HG03097 (cell line): ENCODE data around the gene RFTN1.

Experiments used
- ATAC-seq: cut with Tn5 transposase; IDR thresholded peaks from one replicate; pipeline ENCODE4 v1.9.1; 2021; ENCODE audit not compliant: unreplicated experiment, low FRiP score

Gene RFTN1

GRCh38 chr3:16468336-16469098, 45.0 kb downstream of the RFTN1 start:
- no peak for ATAC-seq

GRCh38 chr3:16468002-16468335, 45.5 kb downstream of the RFTN1 start:
- ATAC-seq = no peak

- ATAC-seq = peak; percentile 84
These were observed 46.1 kb downstream of the RFTN1 start for GRCh38 chr3:16467393-16467792.

- ATAC-seq = no peak
These were observed 46.7 kb downstream of the RFTN1 start for GRCh38 chr3:16466822-16467221.

DNA sequence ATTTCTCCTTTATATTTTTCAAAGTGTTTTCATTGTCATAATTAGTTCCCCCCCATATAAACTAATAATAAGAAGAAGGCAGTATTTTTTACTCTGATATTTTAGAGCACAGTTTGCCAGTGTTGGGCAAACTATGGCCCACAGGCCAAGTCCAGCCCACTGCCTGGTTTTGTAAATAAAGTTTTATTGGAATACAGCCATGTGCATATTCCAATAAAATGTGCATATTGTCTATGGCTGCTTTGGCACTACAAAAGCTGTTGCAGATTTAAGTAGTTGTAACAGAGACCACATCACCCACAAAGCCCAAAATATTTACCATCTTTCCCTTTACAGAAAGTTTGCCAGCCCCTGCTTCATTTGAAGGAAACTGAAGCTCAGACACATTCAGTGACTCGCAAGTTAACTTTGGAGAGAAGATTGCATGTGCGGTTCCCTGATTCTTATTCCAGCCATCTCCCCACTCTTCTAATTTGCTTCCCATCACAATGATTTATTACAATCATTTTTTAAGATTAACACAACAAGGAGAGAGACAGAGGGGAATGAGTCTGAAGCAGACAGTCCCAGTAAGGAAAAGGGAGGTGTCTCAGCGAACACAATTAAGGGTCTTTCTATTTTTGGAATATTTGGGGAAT, 48.9 kb downstream of the RFTN1 start:
- no peak for ATAC-seq

GRCh38 chr3:16463914-16464313, 49.6 kb downstream of the RFTN1 start:
- no peak for ATAC-seq

DNA sequence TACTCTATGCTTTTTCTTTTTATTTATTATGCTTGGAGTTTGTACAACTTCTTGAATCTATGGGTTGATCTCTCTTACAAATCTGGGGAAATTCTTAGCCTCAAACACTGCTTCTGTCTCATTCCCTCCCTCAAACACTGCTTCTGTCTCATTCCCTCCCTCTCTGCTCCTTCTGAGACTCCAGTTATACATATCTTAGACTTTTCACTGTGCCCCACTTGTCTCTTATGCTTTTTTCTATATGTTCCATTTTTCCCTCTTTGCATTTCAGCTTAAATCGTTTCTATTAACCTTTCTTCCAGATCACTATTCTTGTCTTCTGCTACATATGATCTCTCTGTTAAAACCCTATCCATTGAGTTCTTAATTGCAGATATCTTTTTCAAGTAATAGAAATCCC, 50.4 kb downstream of the RFTN1 start:
- ATAC-seq = no peak

DNA sequence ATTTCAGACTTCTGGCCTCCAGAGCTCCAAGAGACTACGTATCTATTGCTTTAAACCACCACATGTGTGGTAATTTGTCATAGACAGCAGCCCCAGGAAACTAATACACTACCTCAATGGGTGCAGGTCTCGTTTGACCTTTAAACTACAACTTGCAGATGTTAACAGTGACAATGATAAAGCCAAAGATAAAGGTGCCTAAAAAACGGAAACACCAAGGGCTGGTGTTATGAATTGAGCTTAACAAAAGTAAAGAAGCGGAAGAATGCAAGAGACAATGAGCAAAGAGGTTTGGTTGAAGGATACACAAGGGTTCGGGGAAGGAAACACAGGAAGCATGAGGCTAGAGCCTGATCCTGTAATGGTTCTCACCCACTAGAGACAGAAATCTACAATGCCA, 50.8 kb downstream of the RFTN1 start:
- no peak for ATAC-seq

GRCh38 chr3:16461463-16462245, 51.8 kb downstream of the RFTN1 start:
- ATAC-seq = no peak

DNA sequence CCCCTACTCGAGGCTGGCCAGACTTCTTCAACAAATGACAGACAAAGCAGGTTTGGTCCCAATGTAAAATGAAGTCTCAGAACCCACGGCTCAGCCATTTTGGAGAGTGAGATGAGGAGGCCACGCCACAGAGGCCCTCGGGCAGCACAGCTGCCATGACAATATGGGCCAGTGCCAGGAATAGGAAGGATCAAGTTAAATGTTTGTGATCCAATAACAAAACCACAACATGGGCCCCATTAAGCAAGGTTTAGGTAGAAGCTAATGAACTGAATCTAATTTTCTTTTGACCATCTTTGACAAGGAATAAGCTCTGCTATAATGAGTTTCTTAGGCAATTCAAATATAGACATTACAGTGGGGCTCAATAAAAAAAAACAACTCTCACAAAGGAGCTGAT, 52.6 kb downstream of the RFTN1 start:
- no peak for ATAC-seq

DNA sequence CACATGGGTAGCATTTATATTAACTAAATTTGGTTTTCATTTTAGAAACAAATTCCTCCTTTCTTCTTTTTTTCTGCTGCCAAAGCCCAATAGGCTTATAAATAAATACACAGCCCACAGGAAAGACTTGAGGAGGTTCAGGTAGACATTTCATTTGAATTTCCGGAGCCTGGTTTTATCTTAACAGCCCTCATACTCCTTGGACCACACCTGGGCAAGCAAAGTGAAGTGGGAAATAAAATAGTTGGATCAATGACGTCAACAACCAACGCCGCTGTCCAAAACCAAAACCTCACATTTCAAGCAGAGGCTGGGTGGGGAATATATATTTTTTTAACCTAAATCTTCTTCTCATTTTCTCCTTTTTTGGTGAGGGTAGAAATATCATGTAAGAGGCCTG, 53.2 kb downstream of the RFTN1 start:
- ATAC-seq = no peak

GRCh38 chr3:16456784-16457415, 56.6 kb downstream of the RFTN1 start:
- no peak for ATAC-seq

DNA sequence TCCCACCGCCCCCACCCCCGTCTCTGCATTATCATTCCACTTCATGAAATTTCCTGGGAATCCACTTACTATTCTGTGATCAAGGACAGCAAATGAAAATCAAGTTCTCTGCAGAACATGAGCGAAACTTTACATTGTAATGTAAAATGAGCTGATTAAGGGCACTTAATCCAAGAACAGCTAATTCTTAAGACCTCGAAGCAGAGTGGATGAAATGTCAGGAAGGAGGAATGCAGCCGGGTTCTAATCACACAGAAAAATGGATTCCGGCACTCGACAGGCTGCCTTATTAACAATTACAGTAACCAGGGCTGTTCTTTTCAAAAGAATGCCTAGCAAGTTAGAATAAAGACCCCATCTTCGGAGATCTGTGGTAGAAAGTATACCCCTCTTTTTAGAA, 57.5 kb downstream of the RFTN1 start:
- ATAC-seq = no peak

GRCh38 chr3:16455001-16455400, 58.5 kb downstream of the RFTN1 start:
- no peak for ATAC-seq

- no peak for ATAC-seq
These were observed 61.2 kb downstream of the RFTN1 start for GRCh38 chr3:16452261-16452660.

DNA sequence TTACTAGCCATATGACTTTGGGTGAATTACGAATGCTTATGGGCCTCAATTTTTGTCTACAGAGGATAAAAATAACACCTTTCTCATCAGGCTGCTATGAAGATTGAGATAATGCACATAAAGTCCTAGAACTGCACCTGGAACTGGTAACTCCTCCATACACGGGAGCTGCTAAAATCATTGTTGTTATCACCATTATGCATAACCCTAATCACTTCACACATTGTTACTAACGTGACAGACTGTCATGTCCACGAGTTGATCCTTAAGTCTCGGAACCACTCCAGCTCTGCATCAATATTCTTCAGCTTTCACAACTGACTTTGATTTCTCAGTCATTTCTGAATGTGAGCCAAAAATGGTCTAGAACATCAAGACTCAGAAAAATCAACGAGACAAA, 64.1 kb downstream of the RFTN1 start:
- ATAC-seq = no peak

- no peak for ATAC-seq
These were observed 64.8 kb downstream of the RFTN1 start for GRCh38 chr3:16448639-16449070.

DNA sequence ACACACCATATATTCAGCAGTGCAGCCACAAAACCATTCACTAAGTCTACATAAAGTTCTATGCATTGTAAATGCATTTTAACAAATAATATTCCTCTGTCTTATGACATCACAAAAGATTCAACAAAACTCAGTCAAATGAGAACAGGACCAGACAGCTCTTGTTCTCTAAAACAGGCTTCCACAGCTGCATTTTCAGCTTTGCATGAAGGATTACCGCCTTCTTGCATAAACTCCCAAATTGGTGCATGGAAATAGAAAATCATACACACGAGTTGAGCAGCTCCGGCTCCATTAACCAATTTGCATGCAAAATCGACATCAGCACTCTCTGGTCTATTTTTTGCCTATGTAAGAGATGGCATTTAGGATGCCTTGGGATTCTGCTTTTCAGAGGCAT, 66.4 kb downstream of the RFTN1 start:
- ATAC-seq = no peak

GRCh38 chr3:16444344-16444743, 69.2 kb downstream of the RFTN1 start:
- ATAC-seq = no peak

DNA sequence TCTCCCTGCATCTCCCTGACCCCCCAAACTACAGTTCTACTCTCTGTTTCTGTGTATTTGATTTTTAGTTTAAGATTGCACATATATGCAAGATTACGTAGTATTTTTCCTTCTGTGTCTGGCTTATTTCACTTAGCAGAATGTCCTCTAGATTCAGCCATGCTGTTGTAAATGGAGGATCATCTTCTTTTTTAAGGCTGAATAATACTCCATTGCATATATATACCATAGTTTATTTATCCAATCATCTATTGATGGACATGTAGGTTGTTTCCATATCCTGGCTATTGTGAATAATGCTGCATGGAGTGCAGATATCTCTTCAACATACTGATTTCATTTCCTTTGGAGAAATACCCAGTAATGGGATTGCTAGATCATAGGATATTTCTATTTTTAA, 70.8 kb downstream of the RFTN1 start:
- ATAC-seq = no peak

GRCh38 chr3:16441371-16441875, 72.1 kb downstream of the RFTN1 start:
- no peak for ATAC-seq
